Suprapubic skin (tissue), 3 donors: ENCODE results near the gene RNF148.

ENCODE experiments used
- CTCF ChIP-seq, 2 donors: fragments of 200-600 bp in 1 of 2; fragments of 450-650 bp in 1 of 2; sonication (generic) in 1 of 2; IDR thresholded peaks; one replicate each; pipeline ENCODE4 v1.5.1; 2016 to 2019; ENCODE audit warnings: antibody characterized with exemption in 2 of 2, mild to moderate bottlenecking in 1 of 2, moderate library complexity in 1 of 2
- EP300 ChIP-seq: sonication (generic); formaldehyde crosslinking; IDR thresholded peaks from one replicate; pipeline ENCODE4 v1.6.1; 2017; ENCODE audit warnings: antibody characterized with exemption

- TF ChIP-seq CTCF (IDR thresholded peaks at IDR 0.05) (no peak), EP300 (no peak)
These were observed 24.2 kb upstream of the RNF148 start for GRCh38 chr7:122726881-122727280.
